Measurements from ENCODE around the gene FSTL4.

FSTL4 gene

GRCh38 chr5:133321286-133321832 is 291.0 kb downstream of the FSTL4 start:
- no peak for ATAC-seq
- TF ChIP-seq ZNF565 (CRISPR knock-in tag; conservative IDR thresholded peaks at IDR 0.05; ENCODE audit: low read depth), result no peak
- no peak for TF ChIP-seq TOX (CRISPR knock-in tag; IDR thresholded peaks at IDR 0.05; ENCODE audit: borderline replicate concordance)
- no peak for TF ChIP-seq TSHZ2 (CRISPR knock-in tag; IDR thresholded peaks at IDR 0.05)
- no peak for TF ChIP-seq TCF4 (CRISPR knock-in tag; IDR thresholded peaks at IDR 0.05; ENCODE audit: borderline replicate concordance)
- TF ChIP-seq SNAI2 (CRISPR knock-in tag; IDR thresholded peaks at IDR 0.05), result no peak

- no peak for ATAC-seq
- TF ChIP-seq SNAI2 (CRISPR knock-in tag; IDR thresholded peaks at IDR 0.05) (no peak), ZNF565 (CRISPR knock-in tag; conservative IDR thresholded peaks at IDR 0.05; ENCODE audit: low read depth) (no peak), TOX (CRISPR knock-in tag; IDR thresholded peaks at IDR 0.05; ENCODE audit: borderline replicate concordance) (no peak), ZNF70 (CRISPR knock-in tag; IDR thresholded peaks at IDR 0.05) (no peak), ZC3H10 (CRISPR knock-in tag; IDR thresholded peaks at IDR 0.05) (no peak), CSRNP3 (CRISPR knock-in tag; IDR thresholded peaks at IDR 0.05) (no peak), BACH2 (CRISPR knock-in tag; IDR thresholded peaks at IDR 0.05; ENCODE audit: borderline replicate concordance) (no peak)
Measured at GRCh38 chr5:133319905-133320520, 292.3 kb downstream of the FSTL4 start.

GRCh38 chr5:133319244-133319643 is 293.1 kb downstream of the FSTL4 start:
- no peak for ATAC-seq
- no peak for TF ChIP-seq ZFP3 (CRISPR knock-in tag; IDR thresholded peaks at IDR 0.05)
- TF ChIP-seq TCF4 (CRISPR knock-in tag; IDR thresholded peaks at IDR 0.05; ENCODE audit: borderline replicate concordance), result no peak
- no peak for TF ChIP-seq CSRNP3 (CRISPR knock-in tag; IDR thresholded peaks at IDR 0.05)
- no peak for TF ChIP-seq ZC3H10 (CRISPR knock-in tag; IDR thresholded peaks at IDR 0.05)
- no peak for TF ChIP-seq TSHZ2 (CRISPR knock-in tag; IDR thresholded peaks at IDR 0.05)
- TF ChIP-seq ZNF8 (CRISPR knock-in tag; IDR thresholded peaks at IDR 0.05), result no peak
- TF ChIP-seq ISL1 (CRISPR knock-in tag; IDR thresholded peaks at IDR 0.05), result no peak
- TF ChIP-seq PPARA (CRISPR knock-in tag; IDR thresholded peaks at IDR 0.05; ENCODE audit: borderline replicate concordance), result no peak
- no peak for TF ChIP-seq ZFP30 (CRISPR knock-in tag; IDR thresholded peaks at IDR 0.05)
- no peak for TF ChIP-seq GLIS3 (CRISPR knock-in tag; IDR thresholded peaks at IDR 0.05)

GRCh38 chr5:133317558-133317957 is 294.8 kb downstream of the FSTL4 start:
- ATAC-seq, result no peak
- TF ChIP-seq CSRNP3 (CRISPR knock-in tag; IDR thresholded peaks at IDR 0.05) (no peak), OSR1 (CRISPR knock-in tag; IDR thresholded peaks at IDR 0.05) (no peak), BACH2 (CRISPR knock-in tag; IDR thresholded peaks at IDR 0.05; ENCODE audit: borderline replicate concordance) (no peak), CREB5 (CRISPR knock-in tag; IDR thresholded peaks at IDR 0.05; ENCODE audit: low read depth) (no peak), ZNF70 (CRISPR knock-in tag; IDR thresholded peaks at IDR 0.05) (no peak), ZC3H10 (CRISPR knock-in tag; IDR thresholded peaks at IDR 0.05) (no peak), GLIS3 (CRISPR knock-in tag; IDR thresholded peaks at IDR 0.05) (no peak), ZNF8 (CRISPR knock-in tag; IDR thresholded peaks at IDR 0.05) (no peak), PATZ1 (CRISPR knock-in tag; IDR thresholded peaks at IDR 0.05; ENCODE audit: borderline replicate concordance) (no peak), ESRRG (CRISPR knock-in tag; IDR thresholded peaks at IDR 0.05) (no peak), RARB (CRISPR knock-in tag; IDR thresholded peaks at IDR 0.05) (no peak)
